ENCODE measurements around the gene RNF144A.
"Not testable (repeated sequence)": the region's sequence is repeated elsewhere in the genome, so short reads cannot be mapped to it uniquely, and the experiment has no call there.

RNF144A gene

GRCh38 chr2:6973895-6974545, 56.8 kb downstream of the RNF144A start:
- no peak for FAIRE-seq

- FAIRE-seq: no peak
Observed at GRCh38 chr2:6975988-6976387, 58.8 kb downstream of the RNF144A start.

DNA sequence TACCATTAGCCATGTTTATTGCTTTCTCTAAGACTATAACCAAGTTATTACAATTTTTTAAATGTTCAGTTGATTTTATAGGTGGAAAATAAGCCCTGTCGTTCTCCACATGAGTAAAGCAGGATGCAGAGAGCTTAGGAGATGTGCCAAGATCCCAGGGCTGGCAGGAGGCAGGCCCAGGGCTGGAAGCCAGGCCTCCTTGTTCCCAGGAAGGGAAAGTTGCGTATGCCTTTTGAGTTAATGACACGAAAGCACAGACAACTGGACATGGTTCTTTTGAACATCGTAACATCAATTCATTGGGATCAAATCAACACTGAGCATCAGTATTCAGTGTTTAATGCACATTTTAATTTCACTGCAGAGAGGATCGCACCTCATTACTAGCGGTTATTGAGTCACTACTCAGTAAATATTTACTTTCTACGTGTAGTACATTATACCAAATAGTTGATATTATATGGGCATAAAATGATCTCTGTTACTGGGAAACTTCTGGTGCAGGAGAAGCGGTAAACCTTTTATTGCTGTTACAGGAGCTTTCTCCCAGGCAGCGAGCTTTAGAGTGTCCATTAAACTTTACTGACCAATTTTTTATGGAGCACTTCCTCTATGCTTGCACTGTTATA, 60.0 kb downstream of the RNF144A start:
- FAIRE-seq: no peak

DNA sequence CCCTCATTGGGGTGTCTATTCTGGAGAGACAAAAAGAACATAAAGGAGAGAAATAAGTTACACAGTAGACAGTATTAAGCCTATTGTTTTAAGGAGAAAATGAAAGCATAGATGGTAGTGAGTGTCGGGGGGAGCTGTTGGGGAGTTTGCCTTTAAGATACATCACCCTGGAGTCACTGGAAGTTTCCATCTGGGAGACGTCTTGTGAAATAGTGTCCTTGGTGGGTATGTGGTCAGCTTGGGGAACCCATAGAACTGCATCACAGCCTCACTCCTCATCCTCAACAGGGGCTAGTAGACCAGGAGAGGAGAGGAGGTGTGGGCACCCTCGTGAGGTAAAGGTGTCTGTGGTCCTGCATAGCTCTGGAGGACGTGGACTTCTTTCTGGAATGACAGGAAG, 60.6 kb downstream of the RNF144A start:
- no peak for FAIRE-seq

DNA sequence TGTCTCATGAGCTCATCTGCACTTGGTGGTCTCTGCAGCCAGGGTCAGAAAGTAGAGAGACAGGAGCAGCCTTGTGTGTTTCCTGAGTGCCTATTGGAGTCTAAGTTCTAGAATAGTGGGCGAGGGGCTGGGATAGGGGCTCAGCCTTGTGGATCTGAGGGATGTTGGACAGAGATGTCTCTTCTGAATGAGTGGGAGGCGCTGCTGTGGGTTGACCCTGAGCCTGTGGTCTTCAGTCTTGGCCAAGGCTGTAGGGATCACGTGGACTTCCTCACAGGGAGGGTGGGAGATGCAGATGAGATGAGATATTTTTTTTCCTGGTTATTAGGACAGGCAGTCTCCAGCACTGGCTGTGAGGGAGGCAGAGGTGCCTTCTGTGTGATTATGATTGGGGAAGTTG, 61.8 kb downstream of the RNF144A start:
- no peak for FAIRE-seq

DNA sequence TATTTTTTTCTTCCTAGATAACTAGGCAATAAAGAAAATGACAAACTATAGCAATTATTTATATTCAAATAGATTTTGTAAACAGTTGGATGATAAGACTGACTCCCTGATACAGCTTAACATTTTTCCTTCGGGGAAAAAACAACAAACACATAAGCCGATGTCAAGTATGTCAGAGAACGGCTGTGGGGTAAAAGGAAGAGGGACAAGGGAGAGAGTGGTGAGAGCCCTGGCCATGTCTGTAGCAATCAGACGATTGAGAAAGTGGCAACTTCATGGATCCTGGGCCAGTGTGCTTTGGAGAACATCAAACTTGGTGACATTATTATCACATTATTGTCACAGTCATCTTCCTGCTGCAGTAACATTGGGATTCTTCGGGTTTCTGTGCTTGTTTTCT, 65.2 kb downstream of the RNF144A start:
- no peak for FAIRE-seq

- FAIRE-seq: no peak
Observed at GRCh38 chr2:6982934-6983589, 65.8 kb downstream of the RNF144A start.

DNA sequence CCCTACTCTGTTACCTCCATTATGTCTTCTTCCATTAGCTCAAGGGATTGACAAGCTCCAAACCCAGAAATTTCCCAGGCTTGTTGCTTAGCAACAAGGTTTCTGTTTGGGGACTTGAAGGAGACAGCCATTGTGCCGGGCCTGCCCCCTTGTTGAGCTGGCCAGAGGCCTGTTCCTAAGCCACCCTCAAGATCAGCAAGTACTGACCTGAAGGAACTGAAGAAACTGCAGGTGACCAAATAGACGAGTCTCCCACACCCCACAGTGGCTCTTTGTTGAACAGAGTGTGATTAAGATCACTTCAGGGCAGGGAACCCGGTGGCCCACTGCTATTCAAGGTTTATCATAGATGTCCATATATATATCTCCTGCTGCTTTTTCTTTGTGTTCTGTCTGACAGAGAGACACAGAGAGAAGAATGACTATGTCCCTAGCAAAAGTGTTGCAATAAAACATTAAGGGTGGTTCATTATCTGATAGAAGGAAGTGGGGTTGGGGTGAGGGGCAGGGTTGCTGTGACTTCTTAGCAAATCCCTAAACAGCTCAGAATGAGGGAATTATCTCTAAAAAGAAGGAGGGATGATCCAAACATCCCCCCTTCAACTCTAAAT, 69.2 kb downstream of the RNF144A start:
- no peak for FAIRE-seq

- FAIRE-seq: no peak
Observed at GRCh38 chr2:6986912-6987361, 69.7 kb downstream of the RNF144A start.

DNA sequence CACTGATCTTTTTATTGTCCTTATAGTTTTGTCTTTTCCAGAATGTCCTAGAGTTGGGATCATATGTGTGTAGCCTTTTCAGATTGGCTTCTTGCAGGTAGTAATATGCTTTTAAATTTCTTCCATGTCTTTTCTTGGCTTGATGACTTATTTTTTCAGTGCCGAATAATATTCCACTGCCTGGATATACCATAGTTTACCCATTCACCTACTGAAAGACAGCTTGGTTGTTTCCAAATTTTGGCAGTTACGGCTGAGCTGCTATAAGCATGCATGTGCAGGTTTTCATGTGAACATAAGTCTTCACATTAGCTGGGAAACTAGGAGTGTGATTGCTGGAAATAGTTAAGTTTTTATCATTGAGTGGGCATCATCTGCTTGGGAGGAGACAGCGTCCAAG, 73.7 kb downstream of the RNF144A start:
- no peak for FAIRE-seq

GRCh38 chr2:6992794-6993228, 75.6 kb downstream of the RNF144A start:
- no peak for FAIRE-seq

DNA sequence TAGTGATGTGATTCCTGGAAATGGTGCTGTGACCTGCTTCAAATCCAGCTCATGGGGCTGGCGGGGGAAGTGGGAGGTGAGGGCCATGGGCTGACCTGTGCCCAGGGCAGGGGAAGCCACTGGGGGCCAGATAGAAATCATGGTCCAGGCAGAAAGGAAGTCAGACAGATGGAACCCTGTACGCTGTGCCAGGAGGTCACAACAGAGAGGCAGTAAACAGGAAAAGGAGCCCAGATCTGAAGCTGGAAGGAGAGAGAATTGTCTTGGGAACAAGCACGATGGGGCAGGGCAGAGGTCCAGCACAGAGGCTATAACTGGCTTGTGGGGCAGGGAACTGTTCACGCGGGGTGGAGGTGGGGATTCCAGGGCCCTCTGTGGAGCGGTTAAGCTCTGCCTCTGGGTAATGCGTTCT, 76.0 kb downstream of the RNF144A start:
- no peak for FAIRE-seq

- no peak for FAIRE-seq
Observed at GRCh38 chr2:6993936-6994335, 76.7 kb downstream of the RNF144A start.

DNA sequence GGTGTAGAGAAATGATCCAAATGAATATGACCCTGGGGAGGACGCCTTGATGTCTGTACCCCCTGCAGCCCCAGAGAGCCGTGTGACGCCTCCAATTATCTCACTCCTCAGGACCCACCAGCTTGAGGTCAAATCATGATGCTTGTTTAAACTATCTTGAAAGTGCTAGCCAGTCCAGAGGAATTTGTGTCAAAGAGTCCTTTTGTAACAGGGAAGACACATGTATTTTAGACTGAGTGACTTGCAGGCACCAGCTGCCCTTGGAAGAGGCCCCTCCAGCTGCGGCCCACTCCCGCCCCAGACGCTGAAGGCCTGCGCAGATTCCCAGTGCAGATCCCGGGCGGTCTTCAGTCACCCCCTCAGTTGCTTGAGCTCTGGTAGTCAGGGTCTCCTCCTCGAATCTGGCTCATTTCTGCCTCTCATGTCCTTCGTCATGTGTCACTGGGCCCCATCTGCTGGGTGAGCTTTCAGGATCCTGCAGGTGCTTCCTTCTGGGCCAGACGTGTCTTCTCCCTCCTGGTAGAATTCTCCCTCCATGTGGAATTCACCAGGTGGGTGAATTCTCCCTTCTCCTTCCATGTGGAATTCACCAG, 77.4 kb downstream of the RNF144A start:
- FAIRE-seq: no peak

GRCh38 chr2:6995391-6996097, 78.3 kb downstream of the RNF144A start:
- no peak for FAIRE-seq

GRCh38 chr2:6999211-6999877, 82.1 kb downstream of the RNF144A start:
- no peak for FAIRE-seq

GRCh38 chr2:7001395-7001794, 84.2 kb downstream of the RNF144A start:
- FAIRE-seq: not testable (repeated sequence)

GRCh38 chr2:7003895-7004294, 86.7 kb downstream of the RNF144A start:
- no peak for FAIRE-seq

DNA sequence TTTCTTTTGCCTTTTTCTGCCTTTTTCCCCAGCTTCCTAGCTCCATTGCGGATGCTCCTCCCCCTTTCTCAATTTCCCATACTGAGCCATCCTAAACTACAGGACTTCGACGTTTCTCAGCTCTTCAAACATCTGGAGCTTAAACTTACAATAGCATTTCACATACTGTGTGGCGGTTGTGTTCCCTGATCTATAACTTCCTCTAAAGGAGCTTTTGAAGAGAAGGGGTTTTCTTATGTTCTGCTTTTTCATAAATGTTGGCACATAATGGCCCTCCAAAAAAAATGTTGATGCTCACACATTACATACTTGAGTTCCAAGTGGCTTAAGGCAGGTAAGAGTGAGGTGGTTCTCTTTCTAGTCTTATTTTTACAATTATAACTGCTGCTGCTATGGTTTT, 87.4 kb downstream of the RNF144A start:
- no peak for FAIRE-seq

GRCh38 chr2:7007488-7007845, 90.3 kb downstream of the RNF144A start:
- no peak for FAIRE-seq

- FAIRE-seq: no peak
Observed at GRCh38 chr2:7007846-7008741, 90.9 kb downstream of the RNF144A start.

All from colon (tissue), 2 donors.